ENCODE measurements around the gene ITPR3.

DNA sequence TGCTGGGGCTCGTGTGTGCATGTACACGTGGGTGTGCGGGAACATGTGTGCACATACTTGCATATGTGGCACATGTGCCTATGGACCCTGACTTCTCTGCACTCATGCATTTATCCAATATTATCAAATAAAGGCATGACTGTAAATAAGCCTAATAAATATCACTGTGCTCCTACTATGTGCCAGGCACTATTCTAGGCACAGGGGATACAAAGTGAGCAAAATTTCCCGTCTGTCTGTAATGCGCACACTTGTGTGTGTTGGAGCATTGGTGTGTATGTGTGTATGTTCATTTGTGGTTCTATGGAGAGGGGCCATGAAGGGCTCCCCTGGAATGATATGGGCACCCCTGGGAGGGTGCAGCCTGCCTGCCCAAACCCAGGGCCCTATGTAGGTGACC lies 41.9 kb downstream of the ITPR3 start:
- TF ChIP-seq CTCF (IDR thresholded peaks at IDR 0.05) = no peak
- TF ChIP-seq POLR2A (IDR thresholded peaks at IDR 0.05) = no peak
